Activated CD4-positive, alpha-beta T cell treated with anti-CD3 and anti-CD28 coated beads, Interleukin-10, Interleukin-2, amounts not matched to agents 100 ng/mL and 50 ng/mL, durations not matched to agents 16 hours and 8 hours (primary cell): ENCODE data around the gene OR52E2.
"Not testable (repeated sequence)": the region's sequence is repeated elsewhere in the genome, so short reads cannot be mapped to it uniquely, and the experiment has no call there.

Source experiments
- DNase-seq: peaks from one replicate; pipeline ENCODE4 v3.0.0-alpha.2; 2020

Gene OR52E2

DNA sequence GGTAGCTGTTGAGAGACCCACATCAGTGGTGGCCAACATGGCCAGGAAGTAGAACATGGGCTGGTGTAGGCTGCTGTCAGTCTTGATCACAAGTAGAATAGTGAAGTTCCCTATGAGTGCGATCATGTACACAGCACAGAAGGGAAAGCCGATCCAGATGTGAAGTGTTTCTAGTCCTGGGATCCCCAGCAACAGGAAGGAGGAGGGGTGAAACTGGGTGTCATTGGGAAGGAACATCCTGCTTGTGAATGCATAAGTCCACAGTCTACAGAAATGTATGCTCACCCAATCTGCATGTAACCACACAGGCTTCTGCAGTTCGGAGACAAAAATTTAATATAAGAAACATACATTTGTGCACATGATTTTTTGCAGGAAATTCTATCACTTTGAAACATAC, at the start of gene OR52E2:
Gene OR52E2 (minus strand): TSS at position 237 of the 400 bp plus-strand sequence. CDS start 0 bp downstream, at position 237.
- no peak for DNase-seq

DNA sequence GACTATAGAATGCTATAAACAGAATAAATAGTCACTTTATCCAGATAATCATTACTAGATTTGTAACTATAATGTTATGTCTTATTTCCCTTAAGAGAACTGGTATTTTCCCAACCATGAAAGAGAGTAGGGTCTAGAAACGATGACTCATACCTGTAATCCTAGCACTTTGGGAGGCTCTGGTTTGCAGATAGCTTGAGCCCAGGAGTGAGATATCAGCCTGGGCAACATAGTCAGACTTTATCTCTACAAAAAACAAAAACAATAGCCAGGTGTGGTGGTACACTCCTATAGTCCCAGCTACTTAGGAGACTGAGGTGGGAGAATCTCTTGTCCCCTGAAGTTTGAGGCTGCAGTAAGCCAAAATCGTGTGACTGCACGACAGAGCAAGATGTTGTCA, 47.9 kb upstream of the OR52E2 start:
- no peak for DNase-seq

DNA sequence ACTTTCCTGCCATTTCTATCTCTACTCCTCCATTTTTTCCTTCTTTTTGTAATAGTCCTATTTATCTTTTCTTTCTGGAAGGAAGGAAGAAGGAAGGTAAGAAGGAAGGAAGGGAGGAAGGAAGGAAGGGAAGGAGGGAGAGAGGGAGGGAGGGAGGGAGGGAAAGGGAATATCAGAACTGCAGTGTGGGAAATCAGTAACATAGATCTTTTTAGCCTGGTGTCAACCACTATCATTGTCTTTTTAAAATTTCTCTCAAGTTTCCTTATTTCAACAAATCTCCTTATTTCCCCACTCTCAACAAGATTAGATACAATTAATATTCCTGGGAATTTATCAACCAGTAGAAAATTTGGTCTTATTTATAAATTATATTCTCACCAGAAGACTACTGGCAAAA, 43.6 kb upstream of the OR52E2 start:
- DNase-seq: no peak

DNA sequence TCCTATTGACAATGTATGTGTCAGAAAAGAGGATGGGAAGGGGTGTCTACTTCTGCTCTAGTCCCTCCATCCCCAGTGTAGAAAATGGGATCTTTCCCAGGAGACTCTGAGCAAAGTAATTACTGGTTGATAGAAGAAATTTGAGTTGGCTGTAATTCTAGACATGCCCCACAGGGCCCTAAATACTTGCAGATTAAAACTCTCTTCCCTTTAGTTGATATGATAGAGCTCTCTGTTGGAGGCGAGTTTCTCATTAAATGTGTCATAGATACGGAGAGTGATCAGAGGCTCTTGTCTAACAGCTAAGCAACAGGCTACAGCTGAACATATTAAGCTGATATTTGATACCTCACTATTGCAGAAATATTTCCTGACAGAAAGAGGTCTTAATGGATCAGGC, 42.8 kb upstream of the OR52E2 start:
- DNase-seq: no peak

DNA sequence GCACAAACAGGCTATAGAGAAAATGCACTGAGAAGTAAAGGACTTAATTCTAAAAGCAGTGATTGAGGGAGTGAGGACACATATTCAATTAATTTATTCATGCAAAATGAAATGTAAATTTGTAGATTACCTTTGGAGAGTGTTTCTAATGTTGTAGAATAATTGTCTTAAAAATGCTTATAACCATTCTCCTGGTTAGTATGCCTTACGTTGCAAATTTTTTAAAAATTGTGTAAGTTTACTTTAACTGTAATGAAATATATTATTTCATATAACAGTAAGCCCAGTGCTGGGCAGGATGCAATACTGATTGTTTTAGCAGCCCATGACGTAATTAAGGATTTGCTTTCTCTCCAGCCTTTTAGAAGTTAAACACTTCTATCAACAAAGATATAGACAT, 36.6 kb upstream of the OR52E2 start:
- DNase-seq: no peak

DNA sequence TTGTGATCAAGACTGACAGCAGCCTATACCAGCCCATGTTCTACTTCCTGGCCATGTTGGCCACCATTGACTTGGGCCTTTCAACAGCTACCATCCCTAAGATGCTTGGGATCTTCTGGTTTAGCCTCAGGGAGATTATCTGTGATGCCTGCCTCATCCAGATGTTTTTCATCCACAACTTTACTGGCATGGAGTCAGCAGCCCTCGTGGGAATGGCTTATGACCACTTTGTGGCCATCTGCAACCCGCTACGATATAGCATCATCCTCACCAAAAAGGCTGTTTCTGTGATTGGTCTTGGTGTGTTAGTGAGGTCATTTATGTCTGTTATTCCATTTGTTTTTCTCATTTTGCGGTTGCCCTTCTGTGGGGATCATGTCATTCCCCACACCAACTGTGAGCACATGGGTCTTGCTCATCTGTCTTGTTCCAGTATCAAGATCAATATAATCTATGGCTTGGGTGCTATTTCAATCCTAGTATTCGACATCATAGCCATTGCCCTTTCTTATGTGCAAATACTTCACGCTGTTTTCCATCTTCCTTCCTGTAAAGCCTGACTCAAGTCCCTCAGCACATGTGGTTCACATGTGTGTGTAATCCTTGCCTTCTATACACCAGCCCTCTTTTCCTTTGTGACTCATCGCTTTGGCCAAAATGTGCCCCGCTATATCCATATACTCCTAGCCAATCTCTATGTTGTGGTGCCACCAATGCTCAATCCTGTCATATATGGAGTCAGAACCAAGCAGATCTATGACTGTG, 33.6 kb upstream of the OR52E2 start:
- no peak for DNase-seq

DNA sequence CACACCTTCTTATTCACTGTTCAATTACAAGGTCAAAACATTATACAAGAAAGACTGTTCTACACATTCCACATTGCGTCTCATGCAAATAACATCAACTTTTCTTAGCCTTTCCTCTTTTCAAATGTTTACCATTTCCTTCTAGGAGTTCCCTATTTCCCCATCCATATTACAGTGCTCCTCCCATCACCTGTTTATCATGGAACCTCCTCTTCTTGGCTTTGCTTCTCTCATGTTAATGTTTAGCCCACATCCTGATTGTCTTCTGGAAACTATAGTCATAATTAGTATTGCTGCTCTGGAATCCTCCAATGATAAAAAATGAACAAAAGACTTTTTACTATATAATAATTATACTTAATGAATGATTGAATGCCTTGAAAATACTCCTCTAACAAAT, 31.2 kb upstream of the OR52E2 start:
- no peak for DNase-seq

DNA sequence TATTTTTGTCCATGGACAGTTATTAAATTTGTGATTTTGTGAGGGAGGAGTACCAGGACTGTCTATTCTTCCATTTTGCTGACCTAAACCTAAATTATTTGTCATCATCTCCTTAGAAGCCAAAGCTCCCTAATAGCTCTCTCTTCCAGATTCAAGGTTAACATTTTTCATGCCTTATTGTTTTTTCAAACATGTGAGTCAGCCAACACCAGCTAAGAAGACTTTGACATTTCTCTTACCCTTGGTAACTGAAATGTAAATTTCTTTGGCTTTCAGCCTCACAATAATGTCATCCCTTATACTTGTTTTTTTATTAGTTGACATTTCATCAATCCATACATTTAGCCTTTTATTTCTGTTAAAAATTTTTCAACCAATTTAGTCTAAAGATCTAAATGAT, 29.1 kb upstream of the OR52E2 start:
- no peak for DNase-seq

DNA sequence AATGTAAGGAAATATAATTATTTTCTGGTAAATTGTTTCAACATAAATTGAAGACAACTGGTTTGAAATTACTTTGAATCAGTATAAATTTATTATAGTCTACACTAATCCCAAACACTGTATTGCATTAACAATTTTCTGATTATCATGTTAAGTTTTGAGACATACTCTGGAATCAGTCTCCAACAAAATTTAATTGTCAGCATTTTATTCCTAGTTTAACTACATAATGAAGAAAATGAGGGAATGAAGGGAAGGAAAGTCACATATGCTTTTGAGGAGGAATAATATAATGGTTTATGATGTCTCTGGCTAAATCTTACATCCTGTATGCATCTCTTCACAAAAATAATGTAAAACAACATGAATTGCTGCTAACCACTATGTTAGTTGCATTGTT, 24.2 kb upstream of the OR52E2 start:
- no peak for DNase-seq

DNA sequence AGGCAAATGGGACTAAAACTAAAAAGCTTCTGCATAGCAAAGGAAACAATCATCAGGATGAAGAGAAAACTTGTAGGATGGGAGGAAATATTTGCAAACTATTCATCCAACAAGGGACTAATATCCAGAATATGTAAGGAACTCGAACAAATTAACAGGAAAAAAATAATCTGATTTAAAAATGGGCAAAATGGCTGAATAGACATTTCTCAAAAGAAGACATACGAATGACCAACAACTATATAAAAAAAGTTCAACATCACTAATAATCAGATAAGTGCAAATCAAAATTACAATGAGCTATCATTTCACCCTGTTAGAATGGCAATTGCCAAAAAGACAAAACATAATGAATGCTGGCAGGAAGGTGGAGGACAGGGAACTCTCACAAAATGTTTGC, 22.0 kb upstream of the OR52E2 start:
- no peak for DNase-seq

DNA sequence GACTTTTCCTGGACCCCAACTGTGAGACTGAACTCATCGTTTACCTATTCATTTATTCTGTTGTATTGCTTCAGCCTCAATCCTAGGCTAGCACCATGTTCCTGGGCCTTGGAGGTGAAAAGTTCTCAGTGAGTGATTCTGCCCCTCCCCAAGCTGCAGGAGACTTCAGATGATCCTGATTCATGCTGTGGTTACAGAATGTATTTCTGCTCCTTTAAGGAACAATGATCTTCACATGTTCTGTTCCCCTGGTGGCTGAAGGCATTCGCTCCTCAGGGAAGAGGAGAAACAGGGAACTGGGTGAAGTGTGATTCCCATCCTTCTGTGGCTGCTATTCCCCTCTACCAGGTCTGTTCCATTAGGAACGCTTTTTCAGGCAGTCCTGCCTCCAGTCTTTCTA, 12.4 kb upstream of the OR52E2 start:
- DNase-seq: no peak

DNA sequence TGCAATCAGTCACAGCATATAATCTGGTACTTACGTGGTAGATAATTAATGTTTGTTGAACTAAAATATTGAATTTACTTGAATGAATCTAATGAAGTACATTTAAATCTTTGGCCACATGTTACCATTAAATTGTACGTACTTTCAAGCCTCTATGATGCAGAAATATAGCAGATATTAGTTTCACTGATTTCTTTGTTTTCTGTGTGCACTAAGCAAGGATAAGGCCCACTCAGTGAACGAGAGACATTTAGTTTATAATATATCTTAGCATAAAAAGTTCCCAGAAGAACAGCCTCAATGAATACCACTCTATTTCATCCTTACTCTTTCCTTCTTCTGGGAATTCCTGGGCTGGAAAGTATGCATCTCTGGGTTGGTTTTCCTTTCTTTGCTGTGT, 9.8 kb upstream of the OR52E2 start, which contains the start of gene OR52E1:
Gene OR52E1 (plus strand): TSS at position 301 of the 400 bp plus-strand sequence.
- DNase-seq: no peak

DNA sequence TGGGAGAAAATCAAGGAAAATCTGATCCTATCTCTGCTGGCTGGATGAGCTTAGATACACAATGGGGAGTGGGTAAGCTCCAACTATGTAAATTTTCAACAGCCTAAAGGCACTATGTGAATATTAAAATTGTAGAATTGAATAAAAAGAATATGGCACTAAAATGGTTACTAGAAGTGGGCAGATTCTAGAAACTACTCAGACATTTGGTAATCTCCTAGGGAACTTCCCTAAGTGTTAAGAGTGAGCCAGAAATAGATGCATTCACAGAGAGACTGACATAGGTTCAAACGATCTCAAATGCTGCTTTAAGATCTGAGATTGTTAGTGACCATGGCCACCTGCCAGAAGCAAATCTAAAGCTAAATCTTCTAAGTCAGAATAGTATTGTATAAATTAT, 5.6 kb upstream of the OR52E2 start:
- DNase-seq: no peak

DNA sequence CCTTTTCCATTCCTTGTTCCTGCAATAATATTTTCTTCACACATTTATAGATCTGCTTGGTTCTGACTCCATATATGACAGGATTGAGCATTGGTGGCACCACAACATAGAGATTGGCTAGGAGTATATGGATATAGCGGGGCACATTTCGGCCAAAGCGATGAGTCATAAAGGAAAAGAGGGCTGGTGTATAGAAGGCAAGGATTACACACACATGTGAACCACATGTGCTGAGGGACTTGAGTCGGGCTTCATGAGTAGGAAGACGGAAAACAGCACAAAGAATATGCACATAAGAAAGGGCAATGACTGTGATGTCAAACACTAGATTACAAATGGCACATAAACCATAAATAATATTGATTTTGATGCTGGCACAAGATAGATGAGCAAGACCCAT, 748 bp downstream of the OR52E2 start:
- DNase-seq: not testable (repeated sequence)

DNA sequence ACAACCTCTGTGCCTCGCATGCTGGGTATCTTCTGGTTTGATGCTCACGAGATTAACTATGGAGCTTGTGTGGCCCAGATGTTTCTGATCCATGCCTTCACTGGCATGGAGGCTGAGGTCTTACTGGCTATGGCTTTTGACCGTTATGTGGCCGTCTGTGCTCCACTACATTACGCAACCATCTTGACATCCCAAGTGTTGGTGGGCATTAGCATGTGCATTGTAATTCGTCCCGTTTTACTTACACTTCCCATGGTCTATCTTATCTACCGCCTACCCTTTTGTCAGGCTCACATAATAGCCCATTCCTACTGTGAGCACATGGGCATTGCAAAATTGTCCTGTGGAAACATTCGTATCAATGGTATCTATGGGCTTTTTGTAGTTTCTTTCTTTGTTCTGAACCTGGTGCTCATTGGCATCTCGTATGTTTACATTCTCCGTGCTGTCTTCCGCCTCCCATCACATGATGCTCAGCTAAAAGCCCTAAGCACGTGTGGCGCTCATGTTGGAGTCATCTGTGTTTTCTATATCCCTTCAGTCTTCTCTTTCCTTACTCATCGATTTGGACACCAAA, 12.6 kb downstream of the OR52E2 start:
- no peak for DNase-seq

DNA sequence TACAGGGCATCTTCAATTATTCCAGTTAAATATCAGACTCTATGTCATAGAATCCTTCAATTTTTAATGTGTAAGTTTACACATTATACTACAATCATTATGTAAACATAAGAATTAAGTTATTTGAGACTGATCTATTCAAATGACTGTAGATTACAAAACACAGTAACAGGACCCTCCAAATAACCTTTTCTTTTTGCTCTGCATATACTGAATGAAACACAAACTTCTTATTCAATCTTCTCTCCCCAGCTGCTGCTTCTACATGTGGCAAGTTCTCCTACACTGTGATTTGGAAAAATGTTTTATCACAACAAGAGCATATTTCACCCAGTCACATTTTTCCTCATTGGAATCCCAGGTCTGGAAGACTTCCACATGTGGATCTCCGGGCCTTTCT, 13.2 kb downstream of the OR52E2 start, which contains the start of gene OR52J3:
Gene OR52J3 (plus strand): TSS at position 301 of the 400 bp plus-strand sequence. CDS start 0 bp downstream, at position 301.
- no peak for DNase-seq

DNA sequence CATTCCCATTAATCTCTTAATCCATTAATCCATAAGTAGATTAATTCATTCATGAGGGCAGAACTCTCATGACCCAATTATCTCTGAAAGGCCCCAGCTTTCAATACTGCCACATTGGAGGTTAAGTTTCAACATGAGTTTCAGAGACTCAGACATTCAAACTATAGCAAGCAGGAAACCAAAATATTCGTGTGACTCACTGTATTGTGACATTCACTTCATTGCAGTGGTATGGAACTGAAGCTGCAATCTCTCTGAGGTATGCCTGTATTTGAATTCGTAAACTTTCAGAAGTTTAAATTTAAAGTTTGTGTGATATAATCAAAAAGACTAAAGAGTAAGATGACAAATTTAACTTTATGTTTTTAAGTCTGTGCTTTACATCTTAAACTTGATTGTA, 16.0 kb downstream of the OR52E2 start:
- DNase-seq: peak; percentile 4

DNA sequence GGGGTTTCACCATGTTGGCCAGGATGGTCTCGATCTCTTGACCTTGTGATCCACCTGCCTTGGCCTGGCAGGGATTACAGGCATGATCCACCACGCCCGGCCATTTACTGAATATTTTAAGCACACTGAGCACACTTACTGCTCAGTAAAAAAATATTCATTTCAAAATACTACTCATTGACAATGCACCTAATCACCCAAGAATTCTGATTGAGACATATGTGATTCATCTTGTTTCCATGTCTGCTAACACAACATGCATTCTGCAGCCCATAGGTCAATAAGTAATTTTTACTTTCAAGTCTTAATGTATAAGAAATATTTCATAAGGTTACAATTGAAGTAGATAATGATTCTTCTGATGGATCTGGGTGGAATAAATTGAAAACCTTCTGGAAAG, 17.3 kb downstream of the OR52E2 start:
- no peak for DNase-seq

DNA sequence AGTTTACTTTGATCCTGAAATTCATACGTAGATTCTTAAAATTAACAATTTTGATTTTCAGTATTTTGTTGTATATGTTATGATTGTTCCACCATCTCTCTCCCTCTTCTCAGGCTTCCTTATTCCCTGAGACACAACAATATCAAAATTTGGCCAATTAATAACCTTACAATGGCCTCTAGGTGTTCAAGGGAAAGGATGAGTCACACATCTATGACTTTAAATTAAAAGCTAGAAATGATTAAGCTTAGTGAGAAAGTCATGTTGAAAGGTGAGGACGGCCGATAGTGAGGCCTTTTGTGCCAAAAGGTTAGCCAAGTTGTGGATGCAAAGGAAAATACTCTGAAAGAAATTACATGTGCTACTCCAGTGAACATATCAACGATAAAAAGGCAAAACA, 18.6 kb downstream of the OR52E2 start:
- DNase-seq: no peak

DNA sequence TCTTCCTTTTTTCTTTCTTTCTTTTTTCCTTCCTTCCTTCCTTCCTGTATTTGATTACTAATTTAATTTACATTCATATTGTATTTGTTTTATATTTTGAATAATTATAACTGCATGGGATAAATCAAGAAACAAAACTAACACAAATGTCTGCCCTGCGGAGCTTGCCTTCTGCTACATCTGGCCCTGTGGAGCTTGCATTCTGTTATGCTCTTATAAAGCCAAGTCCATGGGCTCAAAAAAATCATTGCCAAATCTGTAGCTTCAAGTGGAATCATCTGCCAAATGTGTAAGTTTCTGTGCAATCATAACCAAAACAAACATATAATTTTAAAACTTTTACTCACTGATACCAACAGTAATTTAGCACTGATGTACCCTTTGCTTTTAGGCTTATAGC, 21.1 kb downstream of the OR52E2 start:
- DNase-seq: no peak

DNA sequence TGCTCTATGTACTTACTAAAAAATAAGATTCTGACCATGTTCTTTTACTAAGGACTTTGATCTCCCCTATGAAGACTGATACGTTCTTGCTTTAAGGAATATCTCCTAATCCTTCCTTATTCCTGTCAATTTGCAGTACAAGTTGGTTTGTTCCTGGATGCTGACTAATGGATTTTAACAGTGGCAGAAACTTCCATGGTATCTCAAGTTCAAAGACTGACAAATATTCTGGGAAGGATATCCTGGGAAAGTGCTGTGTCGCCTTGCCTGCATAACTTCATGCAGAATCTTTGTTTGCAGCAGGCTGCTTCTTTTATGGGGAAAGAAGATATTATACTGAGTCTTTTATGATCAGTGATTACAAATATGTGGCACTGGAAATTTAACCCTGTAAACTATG, 21.5 kb downstream of the OR52E2 start:
- DNase-seq: no peak

DNA sequence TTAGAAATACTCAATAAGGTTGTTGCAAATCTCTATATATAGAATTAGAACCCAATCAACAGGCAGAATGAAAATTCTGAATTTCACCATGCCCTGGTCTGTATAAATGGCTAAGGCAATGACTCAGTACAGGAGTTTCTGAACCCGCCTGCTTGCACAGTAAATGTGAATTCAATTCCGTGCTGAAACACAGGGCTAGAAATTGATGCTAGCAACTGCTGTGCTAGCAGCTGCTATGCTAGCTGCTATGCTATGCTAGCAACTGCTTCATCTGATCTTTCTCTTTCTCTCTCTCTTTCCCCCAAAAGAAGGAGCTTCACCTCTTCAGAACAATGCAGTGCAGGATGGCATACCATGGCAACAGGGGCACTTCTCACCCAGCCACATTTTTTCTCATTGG, 22.8 kb downstream of the OR52E2 start:
- no peak for DNase-seq

DNA sequence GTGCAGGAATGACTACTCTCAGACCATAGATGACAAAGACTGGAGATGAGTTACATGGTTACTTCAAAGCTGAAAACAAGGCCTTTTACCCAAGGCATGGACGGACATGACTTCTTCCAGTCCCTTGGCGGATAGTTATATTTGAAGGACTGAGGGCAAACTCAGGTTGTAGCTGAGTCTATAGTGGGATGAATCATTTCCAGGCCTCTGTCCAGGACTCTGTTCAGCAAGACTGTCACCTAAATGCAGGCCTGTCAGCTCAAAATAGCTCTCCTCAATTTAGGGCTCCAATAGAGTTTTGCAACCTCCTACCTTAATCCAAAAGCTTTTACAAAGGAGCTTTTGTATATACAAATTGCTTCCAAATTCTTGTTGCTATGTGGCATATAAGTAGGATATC, 37.4 kb downstream of the OR52E2 start:
- DNase-seq: no peak

DNA sequence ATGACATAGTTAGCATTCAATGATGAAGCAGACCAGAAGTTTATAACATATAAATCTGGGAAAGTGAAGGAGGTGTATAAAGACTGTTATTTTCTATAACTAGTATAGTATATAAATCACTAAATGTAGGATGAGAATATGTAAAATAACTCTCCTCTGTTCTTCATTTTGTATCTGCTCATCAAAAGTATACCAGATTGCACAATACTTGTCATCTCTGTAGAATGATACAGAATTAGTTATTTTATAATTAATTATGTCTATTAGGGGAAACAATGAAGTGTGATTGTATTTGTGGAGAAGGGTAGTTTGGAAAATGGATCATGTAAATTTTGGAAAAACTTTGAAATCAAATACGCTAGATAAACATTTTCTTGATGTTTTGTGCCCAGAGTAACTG, 46.4 kb downstream of the OR52E2 start:
- no peak for DNase-seq

DNA sequence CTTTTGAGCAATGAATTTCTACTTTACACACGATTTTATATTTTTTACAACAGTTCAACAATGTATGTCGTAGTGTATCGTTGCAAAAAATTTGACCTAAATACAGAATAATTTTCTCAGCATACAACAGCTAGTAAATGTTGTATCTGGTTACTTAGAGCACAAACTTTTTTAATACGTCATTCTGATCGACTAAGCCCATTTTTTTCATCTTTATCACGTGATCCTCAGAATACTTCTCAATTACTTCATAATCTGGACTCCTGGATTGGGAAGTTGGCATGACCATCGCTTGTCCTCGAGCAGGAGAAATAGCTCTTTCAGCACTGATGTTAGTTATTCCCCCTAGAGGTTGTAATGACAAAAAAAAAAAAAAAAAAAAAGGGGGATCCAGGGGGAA, 48.2 kb downstream of the OR52E2 start:
- DNase-seq: no peak
